ENCODE measurements around the gene ARL15.

The ARL15 gene

GRCh38 chr5:54288568-54289217, 21.7 kb downstream of the ARL15 start:
- H3K4me3 ChIP-seq (replicated peaks in 1 of 2; ENCODE audit: low read depth in 2 of 2, low read length in 2 of 2) = no peak overlapping the region
- TF ChIP-seq CTCF (IDR thresholded peaks at IDR 0.05; ENCODE audit: low read depth, low read length) = no peak
- no peak for DNase-seq (ENCODE audit: low read depth in 2 of 2)

DNA sequence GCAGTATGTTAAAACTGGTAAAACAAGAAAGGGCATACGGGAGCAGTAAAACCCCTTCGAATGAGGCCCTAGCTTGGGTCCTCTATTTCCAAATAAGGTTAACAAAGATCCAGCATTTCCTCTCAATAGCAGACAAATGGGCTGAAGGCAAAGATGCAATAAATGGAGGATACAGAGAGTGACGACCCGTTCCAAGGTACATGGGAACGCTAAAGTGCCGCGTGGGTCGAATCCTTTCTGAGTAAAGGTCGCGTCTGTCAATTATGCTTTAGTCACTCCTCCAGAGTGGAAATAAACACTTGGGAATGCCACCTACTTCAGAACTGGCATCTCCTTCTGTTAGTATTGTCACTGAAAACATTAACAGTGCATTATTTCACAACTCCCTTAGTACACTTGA, 24.7 kb downstream of the ARL15 start:
- DNase-seq (ENCODE audit: low read depth in 2 of 2) = no peak

DNA sequence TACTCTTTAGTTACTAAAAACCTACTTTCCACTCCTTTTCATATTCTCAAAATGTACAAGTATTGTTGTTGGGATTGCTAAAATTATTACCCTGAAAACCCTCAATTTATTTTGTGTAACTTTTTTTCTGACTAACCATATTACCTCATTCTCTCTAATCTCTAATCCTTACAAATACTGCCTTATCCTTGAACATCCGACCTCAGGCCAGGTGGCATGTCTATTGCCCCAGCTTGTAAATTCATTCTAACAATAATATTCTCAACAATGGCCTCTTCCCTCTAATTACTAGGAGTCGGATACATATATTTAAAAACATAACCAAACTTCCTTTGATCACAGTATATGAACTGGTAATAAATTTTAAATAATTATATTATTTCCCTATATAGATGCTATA, 25.8 kb downstream of the ARL15 start:
- TF ChIP-seq CTCF (IDR thresholded peaks at IDR 0.05; ENCODE audit: low read depth, low read length) = no peak
- H3K4me3 ChIP-seq (replicated peaks in 1 of 2; ENCODE audit: low read depth in 2 of 2, low read length in 2 of 2) = no peak overlapping the region
- no peak for DNase-seq (ENCODE audit: low read depth in 2 of 2)

More for the DNA sequence above, 24.7 kb downstream of the ARL15 start:
- no peak for TF ChIP-seq CTCF (IDR thresholded peaks at IDR 0.05; ENCODE audit: low read depth, low read length)
- H3K4me3 ChIP-seq (replicated peaks in 1 of 2; ENCODE audit: low read depth in 2 of 2, low read length in 2 of 2) = no peak overlapping the region

- no peak overlapping the region for H3K4me3 ChIP-seq (replicated peaks in 1 of 2; ENCODE audit: low read depth in 2 of 2, low read length in 2 of 2)
- no peak for TF ChIP-seq CTCF (IDR thresholded peaks at IDR 0.05; ENCODE audit: low read depth, low read length)
- no peak for DNase-seq (ENCODE audit: low read depth in 2 of 2)
These were observed 27.5 kb downstream of the ARL15 start for GRCh38 chr5:54282876-54283275.

- no peak overlapping the region for H3K4me3 ChIP-seq (replicated peaks in 1 of 2; ENCODE audit: low read depth in 2 of 2, low read length in 2 of 2)
- TF ChIP-seq CTCF (IDR thresholded peaks at IDR 0.05; ENCODE audit: low read depth, low read length) = no peak
- no peak for DNase-seq (ENCODE audit: low read depth in 2 of 2)
These were observed 28.2 kb downstream of the ARL15 start for GRCh38 chr5:54281960-54282692.

DNA sequence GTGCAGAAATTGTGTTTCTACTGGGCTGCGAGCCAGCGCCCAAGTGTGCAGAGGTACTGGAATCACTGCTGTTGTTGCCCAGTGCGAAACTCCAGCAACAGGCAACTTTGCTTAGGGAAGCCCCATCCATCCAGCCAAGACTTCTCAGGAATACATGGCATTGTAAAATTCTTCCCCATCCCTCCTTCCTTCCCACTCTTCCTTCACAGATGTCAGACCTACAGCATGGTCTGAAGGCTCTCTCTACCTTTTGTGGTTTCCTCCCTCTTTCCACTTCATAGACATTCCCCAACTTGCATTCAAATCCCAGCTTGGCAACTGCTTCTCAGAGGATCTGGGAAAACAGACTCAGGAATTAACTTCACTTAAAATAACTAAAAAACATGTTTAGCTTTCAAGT, 30.4 kb downstream of the ARL15 start:
- no peak for TF ChIP-seq CTCF (IDR thresholded peaks at IDR 0.05; ENCODE audit: low read depth, low read length)
- H3K4me3 ChIP-seq (replicated peaks in 1 of 2; ENCODE audit: low read depth in 2 of 2, low read length in 2 of 2) = no peak overlapping the region
- DNase-seq (ENCODE audit: low read depth in 2 of 2) = no peak

Data from cardiac fibroblast (primary cell).